NCI-H748 treated with DMSO at 0.1 percent for 48 hours (cell line): Measurements from ENCODE around the gene OR11H12.
"Not testable (repeated sequence)": the region's sequence is repeated elsewhere in the genome, so short reads cannot be mapped to it uniquely, and the experiment has no call there.

Experiments used
- DNase-seq: peaks from one replicate; lab custom pipeline; 2025; lab: John Stamatoyannopoulos, UW

The OR11H12 gene, protein sequence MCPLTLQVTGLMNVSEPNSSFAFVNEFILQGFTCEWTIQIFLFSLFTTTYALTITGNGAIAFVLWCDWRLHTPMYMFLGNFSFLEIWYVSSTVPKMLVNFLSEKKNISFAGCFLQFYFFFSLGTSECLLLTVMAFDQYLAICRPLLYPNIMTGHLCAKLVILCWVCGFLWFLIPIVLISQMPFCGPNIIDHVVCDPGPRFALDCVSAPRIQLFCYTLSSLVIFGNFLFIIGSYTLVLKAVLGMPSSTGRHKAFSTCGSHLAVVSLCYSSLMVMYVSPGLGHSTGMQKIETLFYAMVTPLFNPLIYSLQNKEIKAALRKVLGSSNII

DNA sequence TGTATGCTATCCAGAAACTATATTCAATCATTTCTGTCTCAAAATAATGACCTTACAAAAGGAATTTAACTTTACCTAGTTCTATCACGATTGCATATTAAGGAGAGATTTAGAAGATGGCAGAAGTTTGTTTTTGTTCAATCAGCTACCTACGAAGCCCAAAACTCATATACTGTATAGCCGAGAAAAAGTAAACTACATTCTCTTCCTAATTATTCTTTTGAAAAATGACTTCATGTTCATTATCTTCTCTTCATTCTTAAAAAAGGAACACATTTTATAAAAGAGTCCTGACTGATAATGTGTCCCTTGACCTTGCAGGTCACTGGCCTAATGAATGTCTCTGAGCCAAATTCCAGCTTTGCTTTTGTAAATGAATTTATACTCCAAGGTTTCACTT lies at the start of gene OR11H12:
OR11H12 (plus strand) TSS at position 301 of the 400 bp plus-strand sequence; CDS start at position 301, 0 bp downstream.
- DNase-seq, result not testable (repeated sequence)

DNA sequence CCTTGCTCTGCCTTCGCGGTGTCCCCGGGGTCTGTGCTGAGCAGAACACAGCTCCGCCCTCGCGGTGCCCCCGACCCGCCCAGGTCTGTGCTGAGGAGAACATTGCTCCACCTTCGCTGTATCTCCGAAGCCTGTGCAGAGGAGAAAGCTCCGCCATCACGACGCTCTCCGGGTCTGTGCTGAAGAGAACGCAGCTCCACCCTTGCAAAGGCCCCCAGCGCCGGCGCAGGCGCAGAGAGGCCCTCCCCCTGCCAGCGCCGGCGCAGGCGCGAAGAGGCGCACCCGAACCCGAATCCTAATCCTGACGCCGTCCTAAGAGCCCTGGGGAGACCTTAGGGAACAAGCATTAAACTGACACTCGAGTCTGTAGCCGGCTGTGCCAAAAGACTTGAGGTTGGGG lies 18.0 kb upstream of the OR11H12 start:
- DNase-seq, result not testable (repeated sequence)

DNA sequence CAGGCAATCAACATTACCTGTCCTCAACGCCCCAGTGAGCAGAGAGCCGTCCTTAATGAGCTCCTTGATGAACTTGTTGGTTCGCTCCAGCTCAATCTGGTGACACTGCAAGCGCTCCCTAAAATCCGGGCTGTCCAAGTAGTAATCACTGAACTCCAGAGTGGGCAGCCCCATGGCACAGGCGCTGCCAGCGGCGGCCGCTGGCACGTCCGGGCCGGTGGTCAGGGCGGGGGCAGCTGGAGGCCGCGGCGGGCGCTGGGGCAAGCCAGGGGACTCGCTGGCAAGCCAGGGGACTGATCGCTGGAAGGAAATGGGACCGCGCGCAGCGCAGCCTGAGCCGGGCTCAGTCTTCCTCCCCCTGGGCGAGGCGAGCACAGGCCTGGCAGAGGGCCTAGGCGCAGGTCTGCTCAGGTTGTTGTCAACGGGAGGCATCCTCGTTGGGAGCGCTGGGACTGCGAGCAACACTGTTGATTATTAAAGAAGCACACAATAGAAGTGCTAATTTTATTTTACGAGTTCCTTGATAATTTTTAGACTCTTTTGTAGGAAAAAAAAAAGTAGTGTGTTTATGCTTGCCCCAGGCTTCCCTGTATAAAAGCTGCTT lies 25.8 kb downstream of the OR11H12 start:
- not testable (repeated sequence) for DNase-seq

DNA sequence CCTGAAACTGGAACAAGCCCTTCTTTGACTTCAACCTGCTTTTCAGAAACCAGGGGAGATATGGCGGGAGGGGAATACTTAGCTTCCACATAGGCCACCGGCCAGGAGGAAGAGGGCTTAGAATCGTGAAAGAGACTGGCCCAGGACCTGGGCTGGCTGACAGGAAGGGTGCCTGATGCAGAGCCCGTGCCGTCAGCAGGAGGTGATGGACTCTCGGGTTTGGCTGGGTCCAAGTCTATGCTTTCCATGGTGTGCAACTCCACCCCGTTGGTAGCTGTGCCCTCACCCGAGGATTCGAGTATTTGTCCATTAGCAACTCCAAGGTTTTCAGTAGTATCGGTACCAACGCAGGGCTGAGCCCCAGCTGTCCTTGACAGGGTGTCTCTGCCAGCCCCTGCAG lies 35.1 kb downstream of the OR11H12 start:
- DNase-seq, result not testable (repeated sequence)

DNA sequence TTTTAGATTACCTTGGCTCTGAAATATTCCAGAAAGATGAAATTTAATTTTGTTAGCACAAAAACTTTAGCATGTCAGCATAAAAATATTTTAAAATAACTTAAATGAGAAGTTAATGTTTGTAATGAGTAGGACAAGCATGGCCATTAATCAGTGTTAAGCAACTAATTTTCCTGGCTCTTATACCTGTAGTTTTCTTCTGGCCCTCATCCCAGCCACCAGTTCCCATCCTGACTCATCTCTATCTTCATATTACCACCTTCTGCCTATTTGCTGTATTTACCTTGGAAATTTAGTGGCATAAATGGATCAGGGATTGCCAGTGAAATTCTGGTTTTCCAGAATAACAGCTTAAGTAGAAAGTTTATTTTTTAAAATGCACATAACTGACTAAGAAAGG lies 37.1 kb downstream of the OR11H12 start:
- DNase-seq, result not testable (repeated sequence)

DNA sequence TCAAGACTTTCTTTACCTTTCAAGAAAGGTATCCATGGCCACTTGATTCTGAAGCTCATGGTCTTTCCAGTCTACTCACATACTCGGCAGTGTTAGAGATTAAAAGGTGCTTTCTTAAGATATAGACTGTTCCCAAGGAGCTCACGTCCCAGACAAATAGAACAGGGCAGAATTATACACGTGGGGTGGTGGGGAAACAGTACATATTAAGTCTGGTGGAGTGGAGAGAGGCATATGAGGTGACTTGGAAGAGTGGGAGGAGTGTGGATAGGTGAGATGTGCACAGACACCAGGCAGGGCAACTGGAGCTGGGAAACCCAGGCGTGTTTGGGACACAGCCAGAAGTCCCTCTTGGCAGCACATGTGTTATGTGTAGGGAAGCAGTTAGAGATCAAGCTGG lies 37.9 kb downstream of the OR11H12 start:
- DNase-seq, result not testable (repeated sequence)

DNA sequence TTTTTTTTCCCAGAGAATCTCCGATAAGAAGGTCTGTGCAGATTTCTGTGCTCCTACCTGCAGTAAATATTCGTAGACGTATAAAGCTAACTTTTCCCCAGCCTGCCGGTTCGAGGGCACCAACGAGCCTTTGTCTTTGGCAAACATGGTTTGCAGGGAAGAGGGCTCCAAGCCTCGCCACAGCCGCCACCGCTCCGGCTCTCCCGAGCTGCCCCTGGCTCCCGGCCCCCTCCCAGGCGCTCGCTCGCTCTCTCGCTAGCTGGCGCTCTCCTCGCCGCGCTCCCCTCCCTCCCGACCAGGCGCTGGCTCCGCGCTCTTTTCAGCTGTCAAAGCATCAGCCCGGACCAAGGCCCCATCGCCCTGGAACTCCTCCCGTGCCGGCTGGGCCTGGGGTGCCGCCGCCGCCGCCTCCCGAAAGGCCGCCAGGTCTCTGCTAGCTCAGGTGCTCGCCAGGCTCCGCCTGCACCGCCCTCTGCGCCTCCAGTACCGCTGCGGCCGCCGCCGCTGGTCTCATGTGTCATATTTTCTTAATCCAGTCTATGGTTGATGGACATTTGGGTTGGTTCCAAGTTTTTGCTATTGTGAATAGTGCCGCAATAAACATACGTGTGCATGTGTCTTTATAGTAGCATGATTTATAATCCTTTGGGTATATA lies 45.3 kb downstream of the OR11H12 start:
- DNase-seq, result not testable (repeated sequence)
